SU-DHL-6 (cell line): ENCODE measurements around the gene ZNF536.

Source experiments
- H2AFZ ChIP-seq: fragments of 200-600 bp; sonication (generic); 2 replicates; pipeline ENCODE4 v1.6.1; 2014; ENCODE audit warnings: low read depth, mild to moderate bottlenecking, moderate library complexity, mixed read lengths, antibody characterized with exemption, low read length; ENCODE audit not compliant: severe bottlenecking
- H3F3A ChIP-seq: fragments of 200-600 bp; shearing (Covaris generic); 2 replicates; pipeline ENCODE4 v1.6.0; 2016; ENCODE audit warnings: antibody characterized with exemption, mild to moderate bottlenecking; ENCODE audit not compliant: insufficient read depth
- H3K27ac ChIP-seq: fragments of 200-600 bp; sonication (generic); 2 replicates; pipeline ENCODE4 v1.5.1; 2016; ENCODE audit warnings: low read depth, mild to moderate bottlenecking, low read length, moderate library complexity, mixed read lengths
- H3K27me3 ChIP-seq: fragments of 200-600 bp; sonication (generic), shearing (Covaris generic); 2 replicates; pipeline ENCODE4 v1.6.0; 2014; ENCODE audit warnings: mild to moderate bottlenecking, low read length
- H3K36me3 ChIP-seq: fragments of 200-600 bp; sonication (generic); 2 replicates; pipeline ENCODE4 v1.6.1; 2014; ENCODE audit warnings: mild to moderate bottlenecking, low read length, mixed read lengths
- H3K4me2 ChIP-seq: fragments of 300-600, 200-600 bp; shearing (Covaris generic), sonication (generic); 2 replicates; pipeline ENCODE4 v1.6.0; 2014; ENCODE audit warnings: low read length, low read depth, mild to moderate bottlenecking; ENCODE audit not compliant: poor library complexity, severe bottlenecking
- H3K4me3 ChIP-seq: fragments of 200-600 bp; sonication (generic); 2 replicates; pipeline ENCODE4 v1.5.1; 2014; ENCODE audit warnings: antibody characterized with exemption, low read length, mild to moderate bottlenecking, mixed read lengths; ENCODE audit not compliant: insufficient read depth, poor library complexity, severe bottlenecking
- H3K79me2 ChIP-seq: fragments of 200-600 bp; sonication (generic); 2 replicates; pipeline ENCODE4 v1.6.1; 2014; ENCODE audit warnings: mild to moderate bottlenecking, low read length, moderate library complexity; ENCODE audit not compliant: insufficient read depth
- H3K9ac ChIP-seq: fragments of 200-600 bp; sonication (generic); 2 replicates; pipeline ENCODE4 v1.7.0; 2014; ENCODE audit warnings: mild to moderate bottlenecking, low read length
- H3K9me2 ChIP-seq: fragments of 200-600 bp; sonication (generic); replicated peaks from 2 replicates; pipeline ENCODE4 v1.6.1; 2014; ENCODE audit warnings: low read length; ENCODE audit not compliant: insufficient read depth
- H3K9me3 ChIP-seq: fragments of 200-600 bp; sonication (generic); 2 replicates; pipeline ENCODE4 v1.6.1; 2014; ENCODE audit warnings: low read length, mixed read lengths; ENCODE audit not compliant: insufficient read depth
- H4K20me1 ChIP-seq: fragments of 200-600 bp; sonication (generic); 2 replicates; pipeline ENCODE4 v1.6.1; 2014; ENCODE audit warnings: low read depth, mild to moderate bottlenecking, antibody characterized with exemption, low read length, moderate library complexity, mixed read lengths
- EZH2phosphoT487 ChIP-seq: fragments of 200-600 bp; sonication (generic), shearing (Covaris generic); conservative IDR thresholded peaks from 2 replicates; pipeline ENCODE4 v1.6.1; 2018; ENCODE audit warnings: mild to moderate bottlenecking, antibody characterized with exemption, low read length, moderate library complexity, mixed read lengths
- TF ChIP-seq, protein P1 (sequence below): fragments of 200-600 bp; sonication (generic); IDR thresholded peaks from one replicate; pipeline ENCODE4 v1.5.1; 2017; ENCODE audit warnings: antibody characterized with exemption, mild to moderate bottlenecking, low read length, moderate library complexity; ENCODE audit not compliant: insufficient read depth, poor library complexity, severe bottlenecking

The ZNF536 gene

DNA sequence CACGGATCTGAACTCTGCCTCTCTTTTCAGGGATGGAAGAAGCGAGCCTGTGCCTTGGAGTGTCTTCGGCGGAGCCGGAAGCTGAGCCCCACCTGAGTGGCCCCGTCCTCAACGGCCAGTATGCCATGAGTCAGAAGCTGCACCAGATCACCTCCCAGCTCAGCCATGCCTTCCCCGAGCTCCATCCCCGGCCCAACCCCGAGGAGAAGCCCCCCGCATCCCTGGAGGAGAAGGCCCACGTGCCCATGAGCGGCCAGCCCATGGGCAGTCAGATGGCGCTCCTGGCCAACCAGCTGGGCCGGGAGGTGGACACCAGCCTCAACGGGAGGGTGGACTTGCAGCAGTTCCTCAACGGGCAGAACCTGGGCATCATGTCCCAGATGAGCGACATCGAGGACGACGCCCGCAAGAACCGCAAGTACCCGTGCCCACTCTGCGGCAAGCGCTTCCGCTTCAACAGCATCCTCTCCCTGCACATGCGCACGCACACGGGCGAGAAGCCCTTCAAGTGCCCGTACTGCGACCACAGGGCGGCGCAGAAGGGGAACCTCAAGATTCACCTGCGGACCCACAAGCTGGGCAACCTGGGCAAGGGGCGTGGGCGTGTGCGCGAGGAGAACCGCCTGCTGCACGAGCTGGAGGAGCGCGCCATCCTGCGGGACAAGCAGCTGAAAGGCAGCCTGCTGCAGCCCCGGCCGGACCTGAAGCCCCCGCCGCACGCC, 71.5 kb downstream of the ZNF536 start:
- 0 out of 2 replicates have a peak, but pooled peaks cover under 1% of the 10 kb centered on the region for H3K27me3 ChIP-seq
- H3K4me3 ChIP-seq, result no peak overlapping the region
- no peak for TF ChIP-seq EZH2phosphoT487
- TF ChIP-seq, protein P1, sequence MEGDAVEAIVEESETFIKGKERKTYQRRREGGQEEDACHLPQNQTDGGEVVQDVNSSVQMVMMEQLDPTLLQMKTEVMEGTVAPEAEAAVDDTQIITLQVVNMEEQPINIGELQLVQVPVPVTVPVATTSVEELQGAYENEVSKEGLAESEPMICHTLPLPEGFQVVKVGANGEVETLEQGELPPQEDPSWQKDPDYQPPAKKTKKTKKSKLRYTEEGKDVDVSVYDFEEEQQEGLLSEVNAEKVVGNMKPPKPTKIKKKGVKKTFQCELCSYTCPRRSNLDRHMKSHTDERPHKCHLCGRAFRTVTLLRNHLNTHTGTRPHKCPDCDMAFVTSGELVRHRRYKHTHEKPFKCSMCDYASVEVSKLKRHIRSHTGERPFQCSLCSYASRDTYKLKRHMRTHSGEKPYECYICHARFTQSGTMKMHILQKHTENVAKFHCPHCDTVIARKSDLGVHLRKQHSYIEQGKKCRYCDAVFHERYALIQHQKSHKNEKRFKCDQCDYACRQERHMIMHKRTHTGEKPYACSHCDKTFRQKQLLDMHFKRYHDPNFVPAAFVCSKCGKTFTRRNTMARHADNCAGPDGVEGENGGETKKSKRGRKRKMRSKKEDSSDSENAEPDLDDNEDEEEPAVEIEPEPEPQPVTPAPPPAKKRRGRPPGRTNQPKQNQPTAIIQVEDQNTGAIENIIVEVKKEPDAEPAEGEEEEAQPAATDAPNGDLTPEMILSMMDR, result no peak
- H4K20me1 ChIP-seq, result no peaks in the 10 kb centered on the region
- H3K4me2 ChIP-seq, result no peak overlapping the region
- H3K9me2 ChIP-seq, result no peaks in the 10 kb centered on the region
- no peaks in the 10 kb centered on the region for H3F3A ChIP-seq
- no peaks in the 10 kb centered on the region for H3K9me3 ChIP-seq
- no peak overlapping the region for H2AFZ ChIP-seq
- H3K27ac ChIP-seq, result no peak overlapping the region
- no peaks in the 10 kb centered on the region for H3K79me2 ChIP-seq
- H3K36me3 ChIP-seq, result no peaks in the 10 kb centered on the region
- no peak overlapping the region for H3K9ac ChIP-seq

GRCh38 chr19:30444253-30444671, 72.1 kb downstream of the ZNF536 start:
- Histone ChIP-seq H3K79me2 (no peaks in the 10 kb centered on the region), H3K4me3 (no peak overlapping the region), H3K36me3 (no peaks in the 10 kb centered on the region), H3K27me3 (0 out of 2 replicates have a peak, but pooled peaks cover 2% of the 10 kb centered on the region), H3F3A (no peaks in the 10 kb centered on the region), H3K4me2 (no peak overlapping the region), H2AFZ (no peak overlapping the region), H3K9me2 (no peaks in the 10 kb centered on the region), H4K20me1 (no peaks in the 10 kb centered on the region), H3K9ac (no peak overlapping the region), H3K27ac (no peak overlapping the region), H3K9me3 (no peaks in the 10 kb centered on the region)
- TF ChIP-seq, protein P1, result no peak
- TF ChIP-seq EZH2phosphoT487, result no peak

- Histone ChIP-seq H3K79me2 (no peaks in the 10 kb centered on the region), H3K27me3 (0 out of 2 replicates have a peak, but pooled peaks cover 2% of the 10 kb centered on the region)
- no peak for TF ChIP-seq EZH2phosphoT487
- TF ChIP-seq, protein P1, result no peak
Measured at GRCh38 chr19:30444686-30445232, 72.6 kb downstream of the ZNF536 start.

More at GRCh38 chr19:30444686-30445232, 72.6 kb downstream of the ZNF536 start:
- H3K9ac ChIP-seq, result no peak overlapping the region
- no peaks in the 10 kb centered on the region for H3K9me2 ChIP-seq
- no peak overlapping the region for H3K4me2 ChIP-seq
- H3K36me3 ChIP-seq, result no peaks in the 10 kb centered on the region
- H3K9me3 ChIP-seq, result no peaks in the 10 kb centered on the region
- no peak overlapping the region for H3K4me3 ChIP-seq
- H3F3A ChIP-seq, result no peaks in the 10 kb centered on the region
- H3K27ac ChIP-seq, result no peak overlapping the region
- H4K20me1 ChIP-seq, result no peaks in the 10 kb centered on the region
- H2AFZ ChIP-seq, result no peak overlapping the region
